ENCODE results near the gene FNBP1. TPM values are rescaled to one million over a fixed set of nuclear protein-coding genes. Genes with fewer than 3 reads are reported as not detected.

FNBP1 gene
- total RNA-seq, 1 experiment from 2014 or later: 36.5 TPM

GRCh38 chr9:129989362-129989708 lies 53.7 kb downstream of the FNBP1 start:
- peaks cover 8 to 16% of the 10 kb centered on the region in 2 experiments for H3K4me1 Mint-ChIP-seq
- Histone ChIP-seq H3K27me3 (ENCODE audit: insufficient read depth, low read length) (no peaks in the 10 kb centered on the region), H3K14ac (ENCODE audit: insufficient read depth, low read length) (no peak overlapping the region), H3K23me2 (ENCODE audit: insufficient read length, low read depth, low read length, poor library complexity, severe bottlenecking) (no peaks in the 10 kb centered on the region), H3K79me1 (ENCODE audit: insufficient read depth, low read depth, low read length, poor library complexity, severe bottlenecking) (no peaks in the 10 kb centered on the region), H4K8ac (replicated peaks; ENCODE audit: insufficient read length, low read depth, low read length) (no peak overlapping the region), H2AK5ac (ENCODE audit: insufficient read length, low read length) (no peak overlapping the region), H2BK120ac (ENCODE audit: low read depth, low read length, poor library complexity, severe bottlenecking) (no peak overlapping the region), H2BK12ac (ENCODE audit: insufficient read length, low read depth, low read length) (no peak overlapping the region), H3K18ac (ENCODE audit: insufficient read length, low read depth, low read length) (no peak overlapping the region), H3K56ac (ENCODE audit: insufficient read length, low read depth, low read length) (no peak overlapping the region), H3K23ac (ENCODE audit: insufficient read length, low read depth, low read length) (no peak overlapping the region), H2BK20ac (ENCODE audit: low read depth, low read length, poor library complexity, severe bottlenecking) (no peak overlapping the region), H3K4me1 (ENCODE audit: insufficient read depth, low read length) (peaks cover 2% of the 10 kb centered on the region; the same call in 1 of the 2 replicates), H2AFZ (ENCODE audit: low read length) (no peak overlapping the region), H3K79me2 (ENCODE audit: insufficient read depth, low read length) (no peaks in the 10 kb centered on the region), H3T11ph (ENCODE audit: low read length) (no peak overlapping the region), H3K9ac (ENCODE audit: extremely low read depth, insufficient read length, low read length) (no peak overlapping the region), H3K4ac (ENCODE audit: low read depth, low read length) (no peak overlapping the region), H3K27ac (ENCODE audit: insufficient read length, low read depth, low read length) (peak overlapping the region; percentile 13), H4K91ac (ENCODE audit: insufficient read length, low read depth, low read length) (no peak overlapping the region), H3K9me3 (ENCODE audit: control insufficient read depth, low read depth, low read length) (no peaks in the 10 kb centered on the region), H3K4me2 (ENCODE audit: insufficient read depth, insufficient read length, low read length) (no peak overlapping the region), H4K5ac (ENCODE audit: insufficient read length, low read depth, low read length) (no peak overlapping the region), H4K20me1 (ENCODE audit: control insufficient read depth, insufficient read depth, insufficient read length) (no peaks in the 10 kb centered on the region), H2BK15ac (ENCODE audit: low read depth, low read length) (no peak overlapping the region), H2BK5ac (ENCODE audit: insufficient read length, low read length) (no peak overlapping the region)
- H3K27ac Mint-ChIP-seq: no peak overlapping the region
- no peaks in the 10 kb centered on the region for H3K27me3 Mint-ChIP-seq (ENCODE audit: low read depth)
- WGBS (ENCODE audit: extremely low coverage, insufficient read length, low lambda C conversion rate): no CpG with 5 or more reads among the region's 3 CpGs
- peaks cover 5 to 11% (median 7%) of the 10 kb centered on the region in 3 experiments; a peak in 5 of 7 replicates for H3K36me3 Mint-ChIP-seq (ENCODE audit: insufficient read depth in 1 of 3, low read depth in 3 of 3)
- H3K9me3 Mint-ChIP-seq: no peaks in the 10 kb centered on the region
- TF ChIP-seq, protein P1, sequence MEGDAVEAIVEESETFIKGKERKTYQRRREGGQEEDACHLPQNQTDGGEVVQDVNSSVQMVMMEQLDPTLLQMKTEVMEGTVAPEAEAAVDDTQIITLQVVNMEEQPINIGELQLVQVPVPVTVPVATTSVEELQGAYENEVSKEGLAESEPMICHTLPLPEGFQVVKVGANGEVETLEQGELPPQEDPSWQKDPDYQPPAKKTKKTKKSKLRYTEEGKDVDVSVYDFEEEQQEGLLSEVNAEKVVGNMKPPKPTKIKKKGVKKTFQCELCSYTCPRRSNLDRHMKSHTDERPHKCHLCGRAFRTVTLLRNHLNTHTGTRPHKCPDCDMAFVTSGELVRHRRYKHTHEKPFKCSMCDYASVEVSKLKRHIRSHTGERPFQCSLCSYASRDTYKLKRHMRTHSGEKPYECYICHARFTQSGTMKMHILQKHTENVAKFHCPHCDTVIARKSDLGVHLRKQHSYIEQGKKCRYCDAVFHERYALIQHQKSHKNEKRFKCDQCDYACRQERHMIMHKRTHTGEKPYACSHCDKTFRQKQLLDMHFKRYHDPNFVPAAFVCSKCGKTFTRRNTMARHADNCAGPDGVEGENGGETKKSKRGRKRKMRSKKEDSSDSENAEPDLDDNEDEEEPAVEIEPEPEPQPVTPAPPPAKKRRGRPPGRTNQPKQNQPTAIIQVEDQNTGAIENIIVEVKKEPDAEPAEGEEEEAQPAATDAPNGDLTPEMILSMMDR (conservative IDR thresholded peaks at IDR 0.05): no peak
- no peak overlapping the region for H3K4me3 Mint-ChIP-seq
- no peak for DNase-seq
